GM23338 (cell line): ENCODE results near the gene CEMIP2. TPM values are rescaled to one million over a fixed set of nuclear protein-coding genes. Genes with fewer than 3 reads are reported as not detected.

Experiments
- CREB1 ChIP-seq: fragments of 250-450 bp; sonication (Bioruptor Pico); IDR thresholded peaks from 2 replicates; pipeline ENCODE4 v1.5.0; 2020; ENCODE audit warnings: low read depth, mild to moderate bottlenecking, moderate library complexity
- EZH2phosphoT487 ChIP-seq: fragments of 200-600 bp; sonication (generic); IDR thresholded peaks from one replicate; pipeline ENCODE4 v1.8.1; 2018; ENCODE audit warnings: antibody characterized with exemption; ENCODE audit not compliant: unreplicated experiment
- JUNB ChIP-seq: IDR thresholded peaks from one replicate; pipeline ENCODE4 v1.6.1; 2016; ENCODE audit warnings: antibody characterized with exemption; ENCODE audit not compliant: unreplicated experiment
- NANOG ChIP-seq: IDR thresholded peaks from 2 replicates; pipeline ENCODE4 v1.6.1; 2016; ENCODE audit warnings: antibody characterized with exemption, borderline replicate concordance
- REST ChIP-seq: IDR thresholded peaks from one replicate; pipeline ENCODE4 v1.6.1; 2018; ENCODE audit warnings: antibody characterized with exemption; ENCODE audit not compliant: unreplicated experiment
- STAT1 ChIP-seq: IDR thresholded peaks from one replicate; pipeline ENCODE4 v1.6.1; 2016; ENCODE audit warnings: antibody characterized with exemption; ENCODE audit not compliant: unreplicated experiment
- ZNF114 ChIP-seq: fragments of 250-450 bp; sonication (Bioruptor Pico); IDR thresholded peaks from 2 replicates; pipeline ENCODE4 v1.5.0; 2020; ENCODE audit warnings: mild to moderate bottlenecking, moderate library complexity
- ZNF331 ChIP-seq: fragments of 250-450 bp; sonication (Bioruptor Pico); IDR thresholded peaks from 2 replicates; pipeline ENCODE4 v1.5.0; 2020; ENCODE audit warnings: low read depth, mild to moderate bottlenecking, moderate library complexity
- ZNF462 ChIP-seq: fragments of 250-450 bp; sonication (Bioruptor Pico); IDR thresholded peaks from 2 replicates; pipeline ENCODE4 v1.5.0; 2020; ENCODE audit warnings: mild to moderate bottlenecking, moderate library complexity
- polyA plus RNA-seq: library from polyadenylated mRNA; unstranded; fragments of >200 nt; fragmentation: Nextera tagmentation; extraction: Ambion mirVana; gene quantifications from 2 replicates; pipeline ENCODE4 v1.2.1, GENCODE V29; 2016
- total RNA-seq: library from RNA; depleted of rRNA; stranded (reverse); fragments of >200 nt; shearing (Covaris generic); gene quantifications from 2 replicates; pipeline ENCODE4 v1.2.3, GENCODE V29; 2014
- TF ChIP-seq, protein P1 (sequence below): IDR thresholded peaks from 2 replicates; pipeline ENCODE4 v1.6.1; 2016; ENCODE audit warnings: antibody characterized with exemption

Gene CEMIP2
- total and polyA plus RNA-seq, 2 experiments from 2014 or later, result 23.0 to 76.7 TPM

GRCh38 chr9:71774920-71775319 lies 6.6 kb upstream of the CEMIP2 start (continued):
- TF ChIP-seq ZNF462 (CRISPR knock-in tag), result no peak
- TF ChIP-seq ZNF114, result no peak
- TF ChIP-seq ZNF331, result no peak
- no peak for TF ChIP-seq NANOG
- TF ChIP-seq STAT1, result no peak
- TF ChIP-seq CREB1 (CRISPR knock-in tag), result no peak
- no peak for TF ChIP-seq EZH2phosphoT487
- TF ChIP-seq JUNB, result no peak
- TF ChIP-seq, protein P1, sequence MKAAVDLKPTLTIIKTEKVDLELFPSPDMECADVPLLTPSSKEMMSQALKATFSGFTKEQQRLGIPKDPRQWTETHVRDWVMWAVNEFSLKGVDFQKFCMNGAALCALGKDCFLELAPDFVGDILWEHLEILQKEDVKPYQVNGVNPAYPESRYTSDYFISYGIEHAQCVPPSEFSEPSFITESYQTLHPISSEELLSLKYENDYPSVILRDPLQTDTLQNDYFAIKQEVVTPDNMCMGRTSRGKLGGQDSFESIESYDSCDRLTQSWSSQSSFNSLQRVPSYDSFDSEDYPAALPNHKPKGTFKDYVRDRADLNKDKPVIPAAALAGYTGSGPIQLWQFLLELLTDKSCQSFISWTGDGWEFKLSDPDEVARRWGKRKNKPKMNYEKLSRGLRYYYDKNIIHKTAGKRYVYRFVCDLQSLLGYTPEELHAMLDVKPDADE, result no peak
- TF ChIP-seq REST, result no peak
